Hematopoietic multipotent progenitor cell treated with erythropoietin and hydrocortisone succinate and interleukin-3 and kit ligand, for 8 days (in vitro differentiated cells): ENCODE data around the gene NKAIN2.
"Not testable (repeated sequence)": the region's sequence is repeated elsewhere in the genome, so short reads cannot be mapped to it uniquely, and the experiment has no call there.

Experiments used
- DNase-seq: peaks from one replicate; pipeline ENCODE4 v3.0.0-alpha.2; 2015

Gene NKAIN2

GRCh38 chr6:124123617-124124209, 320.0 kb downstream of the NKAIN2 start:
- DNase-seq = no peak

GRCh38 chr6:124131259-124131658, 327.6 kb downstream of the NKAIN2 start:
- no peak for DNase-seq

GRCh38 chr6:124131779-124132178, 328.1 kb downstream of the NKAIN2 start:
- DNase-seq = no peak

- DNase-seq = no peak
Observed at GRCh38 chr6:124132256-124132655, 328.6 kb downstream of the NKAIN2 start.

GRCh38 chr6:124142852-124143251, 339.2 kb downstream of the NKAIN2 start:
- DNase-seq = no peak

- DNase-seq = no peak
Observed at GRCh38 chr6:124143435-124143834, 339.8 kb downstream of the NKAIN2 start.

- no peak for DNase-seq
Observed at GRCh38 chr6:124147621-124148020, 344.0 kb downstream of the NKAIN2 start.

GRCh38 chr6:124148236-124148957, 344.7 kb downstream of the NKAIN2 start:
- no peak for DNase-seq

- no peak for DNase-seq
Observed at GRCh38 chr6:124149646-124150045, 346.0 kb downstream of the NKAIN2 start.

GRCh38 chr6:124158024-124158423, 354.4 kb downstream of the NKAIN2 start:
- no peak for DNase-seq

- DNase-seq = no peak
Observed at GRCh38 chr6:124163676-124164075, 360.0 kb downstream of the NKAIN2 start.

- DNase-seq = no peak
Observed at GRCh38 chr6:124164343-124164742, 360.7 kb downstream of the NKAIN2 start.

GRCh38 chr6:124167249-124167648, 363.6 kb downstream of the NKAIN2 start:
- DNase-seq = not testable (repeated sequence)

- DNase-seq = no peak
Observed at GRCh38 chr6:124190256-124190655, 386.6 kb downstream of the NKAIN2 start.

GRCh38 chr6:124193132-124193531, 389.5 kb downstream of the NKAIN2 start:
- no peak for DNase-seq

GRCh38 chr6:124197148-124197547, 393.5 kb downstream of the NKAIN2 start:
- DNase-seq = no peak

GRCh38 chr6:124199286-124199685, 395.6 kb downstream of the NKAIN2 start:
- no peak for DNase-seq

- no peak for DNase-seq
Observed at GRCh38 chr6:124200661-124201060, 397.0 kb downstream of the NKAIN2 start.

GRCh38 chr6:124203101-124203811, 399.6 kb downstream of the NKAIN2 start:
- no peak for DNase-seq

GRCh38 chr6:124203812-124204167, 400.1 kb downstream of the NKAIN2 start:
- DNase-seq = no peak

GRCh38 chr6:124205921-124206320, 402.3 kb downstream of the NKAIN2 start:
- no peak for DNase-seq

- no peak for DNase-seq
Observed at GRCh38 chr6:124223611-124224345, 420.1 kb downstream of the NKAIN2 start.

GRCh38 chr6:124226396-124226795, 422.7 kb downstream of the NKAIN2 start:
- DNase-seq = no peak

GRCh38 chr6:124233221-124233620, 429.6 kb downstream of the NKAIN2 start:
- DNase-seq = no peak
